GM19324 (cell line): ENCODE data around the gene TMEM236.

ENCODE experiments used
- ATAC-seq: cut with Tn5 transposase; IDR thresholded peaks from one replicate; pipeline ENCODE4 v1.9.1; 2021; ENCODE audit warnings: mild to moderate bottlenecking, moderate library complexity; ENCODE audit not compliant: unreplicated experiment, low FRiP score

The TMEM236 gene

GRCh38 chr10:17784688-17785087, 32.7 kb downstream of the TMEM236 start:
- ATAC-seq: no peak

- ATAC-seq: no peak
Observed at GRCh38 chr10:17785276-17785930, 33.4 kb downstream of the TMEM236 start.

- no peak for ATAC-seq
Observed at GRCh38 chr10:17787087-17787961, 35.3 kb downstream of the TMEM236 start.

GRCh38 chr10:17788646-17789045, 36.6 kb downstream of the TMEM236 start:
- no peak for ATAC-seq

- ATAC-seq: no peak
Observed at GRCh38 chr10:17789396-17789795, 37.4 kb downstream of the TMEM236 start.

- no peak for ATAC-seq
Observed at GRCh38 chr10:17790651-17791050, 38.6 kb downstream of the TMEM236 start.

GRCh38 chr10:17792991-17793390, 41.0 kb downstream of the TMEM236 start:
- no peak for ATAC-seq

GRCh38 chr10:17793823-17794644, 42.0 kb downstream of the TMEM236 start:
- no peak for ATAC-seq

- ATAC-seq: no peak
Observed at GRCh38 chr10:17795083-17795482, 43.1 kb downstream of the TMEM236 start.

GRCh38 chr10:17795813-17796594, 44.0 kb downstream of the TMEM236 start:
- no peak for ATAC-seq

GRCh38 chr10:17801507-17801906, 49.5 kb downstream of the TMEM236 start:
- no peak for ATAC-seq

GRCh38 chr10:17802350-17802749, 50.3 kb downstream of the TMEM236 start:
- no peak for ATAC-seq

- ATAC-seq: no peak
Observed at GRCh38 chr10:17802976-17803375, 51.0 kb downstream of the TMEM236 start.

GRCh38 chr10:17805330-17805729, 53.3 kb downstream of the TMEM236 start:
- ATAC-seq: no peak

GRCh38 chr10:17805921-17806577, 54.0 kb downstream of the TMEM236 start:
- peak; percentile 78 for ATAC-seq

GRCh38 chr10:17808971-17809841, 57.2 kb downstream of the TMEM236 start, which contains the start of gene MRC1:
TSS of gene MRC1 (plus strand) at chr10:17809348. CDS start at chr10:17809466, 118 bp downstream.
- no peak for ATAC-seq

- ATAC-seq: no peak
Observed at GRCh38 chr10:17811146-17811865, 59.3 kb downstream of the TMEM236 start.

- no peak for ATAC-seq
Observed at GRCh38 chr10:17814973-17815372, 63.0 kb downstream of the TMEM236 start.
